OCI-LY3 (cell line): ENCODE measurements around the gene BMAL1.

Experiments
- CTCF ChIP-seq: fragments of 200-600, 300-600 bp; sonication (generic); IDR thresholded peaks from 2 replicates; pipeline ENCODE4 v1.5.1; 2014; ENCODE audit warnings: antibody characterized with exemption, low read length, low read depth
- EZH2phosphoT487 ChIP-seq: fragments of 200-600 bp; shearing (Covaris generic); IDR thresholded peaks from 2 replicates; pipeline ENCODE4 v1.6.1; 2018; ENCODE audit warnings: antibody characterized with exemption, mixed run types, low read depth

- TF ChIP-seq CTCF = no peak
- TF ChIP-seq EZH2phosphoT487 = no peak
Measured at GRCh38 chr11:13376838-13377237, 99.2 kb downstream of the BMAL1 start.
